Endothelial cell of umbilical vein (primary cell): ENCODE results near the gene MEN1. TPM values are rescaled to one million over a fixed set of nuclear protein-coding genes. Genes with fewer than 3 reads are reported as not detected.

Experiments
- BruUV-seq: library from RNA; stranded (reverse); fragments of 400-500 nt; replicated peaks from 2 replicates; lab custom pipeline; 2021; lab: Mats Ljungman, UMichigan
- CTCF ChIA-PET: fragments of 300-600, 350-600 bp; sonication (Branson Sonifier 250); formaldehyde crosslinking; loops from one replicate; lab custom pipeline; 2021; ENCODE audit warnings: antibody characterized with exemption, inconsistent platforms; lab: Charles Lee
- POLR2A ChIA-PET: fragments of 300-600, 350-600 bp; sonication (Branson Sonifier 250); formaldehyde crosslinking; loops from one replicate; lab custom pipeline; 2021; ENCODE audit warnings: antibody characterized with exemption, inconsistent platforms; lab: Charles Lee
- DNase-seq: peaks from one replicate; pipeline ENCODE4 v3.0.0-alpha.2; 2011; ENCODE audit warnings: low read depth, low spot score
- FAIRE-seq: peaks from 2 replicates; lab custom pipeline; 2011; peaks lifted over from hg19 to GRCh38; lab: Jason Lieb, UNC
- H2AFZ ChIP-seq: 2 replicates; pipeline ENCODE4 v1.6.0; 2012; ENCODE audit warnings: low read depth, low read length, control low read depth, inconsistent platforms
- H3K27ac ChIP-seq: 2 replicates; pipeline ENCODE4 v1.5.1; 2011; ENCODE audit warnings: low read depth, mild to moderate bottlenecking, control low read depth, low read length, moderate library complexity; ENCODE audit not compliant: insufficient read depth
- H3K27me3 ChIP-seq, 2 experiments: 2 replicates each; pipeline versions ENCODE4 v1.6.0 to v1.6.1; 2011; ENCODE audit warnings: low read length in 2 of 2, mixed read lengths in 1 of 2; ENCODE audit not compliant: control insufficient read depth in 2 of 2, insufficient read depth in 2 of 2
- H3K36me3 ChIP-seq, 2 experiments: 2 replicates in 1 of 2; 3 replicates in 1 of 2; pipeline ENCODE4 v1.5.1; 2011; ENCODE audit warnings: low read length in 2 of 2, mild to moderate bottlenecking in 1 of 2, moderate library complexity in 1 of 2; ENCODE audit not compliant: control insufficient read depth in 2 of 2, insufficient read depth in 2 of 2; ENCODE audit errors: extremely low read depth in 1 of 2
- H3K4me1 ChIP-seq: 3 replicates; pipeline ENCODE4 v1.5.1; 2011; ENCODE audit warnings: mild to moderate bottlenecking, low read length; ENCODE audit not compliant: control insufficient read depth, insufficient read depth; ENCODE audit errors: extremely low read depth
- H3K4me2 ChIP-seq: 2 replicates; pipeline ENCODE4 v1.6.1; 2011; ENCODE audit warnings: low read length, control low read depth, mixed read lengths; ENCODE audit not compliant: insufficient read depth
- H3K4me3 ChIP-seq, 3 experiments: fragments of 200-600 bp in 1 of 3; sonication (generic), shearing (Covaris generic) in 1 of 3; replicated peaks in 1 of 3; 2 replicates each; pipeline ENCODE4 v1.5.1; 2011 to 2016; ENCODE audit warnings: control low read depth in 3 of 3, low read length in 3 of 3, mild to moderate bottlenecking in 2 of 3, inconsistent platforms in 1 of 3, low read depth in 1 of 3, moderate library complexity in 1 of 3; ENCODE audit not compliant: insufficient read depth in 1 of 3
- H3K79me2 ChIP-seq: 2 replicates; pipeline ENCODE4 v1.6.0; 2012; ENCODE audit warnings: low read length, inconsistent platforms; ENCODE audit not compliant: control insufficient read depth, insufficient read depth
- H3K9ac ChIP-seq: replicated peaks from 2 replicates; pipeline ENCODE3; 2011; ENCODE audit warnings: low read length, control low read depth; ENCODE audit not compliant: insufficient read depth; ENCODE audit errors: extremely low read depth
- H3K9me1 ChIP-seq: replicated peaks from 3 replicates; pipeline ENCODE4 v1.6.0; 2011; ENCODE audit warnings: mild to moderate bottlenecking, low read length; ENCODE audit not compliant: control insufficient read depth, insufficient read depth; ENCODE audit errors: extremely low read depth
- H3K9me3 ChIP-seq: replicated peaks from 2 replicates; pipeline ENCODE4 v1.5.1; 2012; ENCODE audit warnings: low read length, inconsistent platforms; ENCODE audit not compliant: control insufficient read depth, insufficient read depth
- H4K20me1 ChIP-seq: replicated peaks from 2 replicates; pipeline ENCODE3; 2011; ENCODE audit warnings: mild to moderate bottlenecking, low read length; ENCODE audit not compliant: control insufficient read depth, insufficient read depth; ENCODE audit errors: extremely low read depth
- EZH2 ChIP-seq: IDR thresholded peaks from 2 replicates; pipeline ENCODE4 v1.6.1; 2012; ENCODE audit warnings: borderline replicate concordance, low read depth, mild to moderate bottlenecking, moderate library complexity, low read length, inconsistent platforms; ENCODE audit not compliant: severe bottlenecking
- FOS ChIP-seq: IDR thresholded peaks from 2 replicates; pipeline ENCODE4 v1.6.1; 2011; ENCODE audit warnings: mild to moderate bottlenecking, low read length, moderate library complexity, borderline replicate concordance; ENCODE audit not compliant: insufficient read depth
- GATA2 ChIP-seq: IDR thresholded peaks from 2 replicates; pipeline ENCODE4 v1.7.0; 2011; ENCODE audit warnings: low read depth, mild to moderate bottlenecking, moderate library complexity, mixed read lengths, low read length; ENCODE audit not compliant: insufficient read length, insufficient read depth
- JUN ChIP-seq: IDR thresholded peaks from 2 replicates; pipeline ENCODE4 v1.6.1; 2011; ENCODE audit warnings: borderline replicate concordance, low read depth; ENCODE audit not compliant: insufficient read length, insufficient read depth
- MYC ChIP-seq: IDR thresholded peaks from one replicate; pipeline ENCODE4 v1.6.1; 2011; ENCODE audit warnings: mild to moderate bottlenecking, low read depth, low read length
- POLR2A ChIP-seq: IDR thresholded peaks from 2 replicates; pipeline ENCODE4 v1.6.1; 2012; ENCODE audit warnings: low read depth, mild to moderate bottlenecking, control low read depth, low read length
- POLR2AphosphoS5 ChIP-seq: IDR thresholded peaks from 2 replicates; pipeline ENCODE4 v1.6.1; 2012; ENCODE audit warnings: low read depth, mild to moderate bottlenecking, control low read depth, low read length, moderate library complexity; ENCODE audit not compliant: insufficient read depth
- dilution Hi-C: fragments of 300-500 bp; cut with MboI; formaldehyde crosslinking; loops from one replicate; pipeline ENCODE4 v1.15.0; 2019; ENCODE audit warnings: low sequenced_read_pairs; ENCODE audit not compliant: extremely low pct_ligation_motif_present
- intact Hi-C: fragments of 100-400 bp; cut with micrococcal nuclease; formaldehyde crosslinking; loops from one replicate; pipeline ENCODE4 v1.10.0; 2022
- polyA plus RNA-seq, 4 experiments: library from polyadenylated mRNA; depleted of rRNA in 3 of 4; stranded (reverse) in 3 of 4; unstranded in 1 of 4; fragments of >200 nt; gene quantifications; 2 replicates each; pipeline versions ENCODE4 v1.2.1 to v1.2.3, GENCODE V29; 2011 to 2012; ENCODE audit warnings: missing spikeins in 1 of 4
- total RNA-seq: library from RNA; stranded (reverse); gene quantifications from 2 replicates; pipeline ENCODE4 v1.2.3, GENCODE V29; 2021
- TF ChIP-seq, protein P1 (sequence below): IDR thresholded peaks from 2 replicates; pipeline ENCODE4 v1.6.1; 2011; ENCODE audit not compliant: insufficient read depth, insufficient read length
- TF ChIP-seq, protein P2 (sequence below), 2 donors: IDR thresholded peaks; 1 replicate in 1 of 2; 2 replicates in 1 of 2; pipeline ENCODE4 v1.5.1; 2011; ENCODE audit warnings: low read length in 2 of 2, mild to moderate bottlenecking in 2 of 2, moderate library complexity in 2 of 2, control low read depth in 1 of 2, inconsistent platforms in 1 of 2, low read depth in 1 of 2; ENCODE audit not compliant: insufficient read depth in 1 of 2; ENCODE audit errors: extremely low read depth in 1 of 2

MEN1 gene
- total and polyA plus RNA-seq, 2 donors (not counting 3 experiments of a cell fraction or from before 2014, with no cell fraction given) = 41.1 to 43.1 TPM

DNA sequence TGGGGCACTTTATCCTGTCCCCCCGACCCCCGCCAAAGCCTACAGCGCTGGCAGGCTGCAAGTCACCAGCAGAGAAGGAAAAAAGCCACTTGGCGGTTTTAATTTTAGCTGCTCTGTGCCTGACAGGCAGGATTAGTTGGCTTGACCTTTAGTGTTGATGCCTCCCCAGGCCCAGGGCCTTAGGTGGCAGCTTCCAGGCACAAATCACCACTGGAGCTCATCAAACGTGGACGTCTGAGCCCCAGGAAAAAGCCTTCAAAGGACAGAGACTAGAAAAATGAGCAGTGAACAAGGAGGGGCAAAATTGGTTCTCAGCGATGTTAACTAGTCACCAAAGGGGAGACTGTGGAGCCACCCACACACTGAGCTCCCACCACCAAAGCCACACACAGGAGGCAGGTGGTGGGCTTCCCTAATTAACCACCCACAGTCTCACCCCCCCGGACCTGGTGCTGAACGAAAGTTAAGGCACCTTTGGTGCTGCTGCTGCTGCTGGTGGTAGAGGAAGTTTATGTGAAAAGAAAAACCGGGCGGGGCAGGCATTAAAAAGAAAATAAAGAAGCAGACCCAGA lies 46.2 kb downstream of the MEN1 start:
- intact Hi-C loops (no loop called here), dilution Hi-C loops (no loop called here)
- peaks cover 20% of the 10 kb centered on the region for H3K4me1 ChIP-seq
- H3K9me3 ChIP-seq = no peaks in the 10 kb centered on the region
- BruUV-seq = no TSS peak
- H4K20me1 ChIP-seq = peaks cover 3% of the 10 kb centered on the region
- H3K4me2 ChIP-seq = no peak overlapping the region
- POLR2A ChIA-PET = interaction anchor here (1.1 kb wide), 1 partner anchor 8 kb away, joined by 8 read pairs; no protein-coding TSS in a partner anchor
- no peaks in the 10 kb centered on the region for H3K27me3 ChIP-seq
- FAIRE-seq (no peak), DNase-seq (no peak)
- H3K36me3 ChIP-seq = peaks cover 43 to 54% of the 10 kb centered on the region in 2 experiments
- no peak overlapping the region for H3K4me3 ChIP-seq
- CTCF ChIA-PET = interaction anchor here (1.2 to 2.6 kb wide), 4 partner anchors 8 to 75 kb away, joined by 5 to 12 read pairs (median 6); partner anchors contain the start of gene SF1
- H2AFZ ChIP-seq = no peak overlapping the region
- H3K27ac ChIP-seq = no peak overlapping the region
- TF ChIP-seq FOS = no peak
- TF ChIP-seq MYC = no peak
- TF ChIP-seq GATA2 = no peak
- TF ChIP-seq JUN = no peak
- TF ChIP-seq, protein P1, sequence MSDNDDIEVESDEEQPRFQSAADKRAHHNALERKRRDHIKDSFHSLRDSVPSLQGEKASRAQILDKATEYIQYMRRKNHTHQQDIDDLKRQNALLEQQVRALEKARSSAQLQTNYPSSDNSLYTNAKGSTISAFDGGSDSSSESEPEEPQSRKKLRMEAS = no peak
- no peaks in the 10 kb centered on the region for H3K9me1 ChIP-seq
- H3K9ac ChIP-seq = no peak overlapping the region
- peaks cover 26% of the 10 kb centered on the region for H3K79me2 ChIP-seq

DNA sequence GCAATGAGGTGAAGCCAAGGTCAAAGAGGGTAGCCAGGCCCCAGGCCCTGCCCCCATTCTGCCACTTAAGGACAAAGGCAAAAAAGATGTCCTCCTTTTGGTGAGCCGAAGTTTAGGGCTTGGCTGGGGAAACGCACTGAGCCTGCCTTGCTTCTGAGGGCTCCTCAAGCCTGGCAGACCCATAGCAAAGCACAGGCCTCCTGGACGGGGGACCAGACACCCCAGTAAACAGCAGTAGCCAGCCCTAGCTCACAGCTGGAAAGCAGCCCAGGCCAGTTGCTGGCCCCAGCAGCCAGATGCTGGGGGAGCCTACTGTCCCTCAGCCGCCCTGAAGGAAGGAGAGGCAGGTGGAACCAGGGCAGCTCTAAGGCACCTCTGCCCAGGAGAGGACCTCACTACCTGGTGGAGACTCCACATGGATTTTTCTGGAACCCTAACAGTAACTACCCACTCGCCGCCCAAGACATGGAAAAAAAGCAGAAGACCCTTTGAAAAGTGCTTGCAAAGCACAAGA lies 46.8 kb downstream of the MEN1 start:
- Histone ChIP-seq H2AFZ (no peak overlapping the region), H3K9ac (no peak overlapping the region), H3K79me2 (peaks cover 23% of the 10 kb centered on the region), H3K27ac (peak overlapping the region; percentile 1), H3K9me3 (no peaks in the 10 kb centered on the region), H3K4me3 (no peak overlapping the region), H3K36me3 (peaks cover 38 to 49% of the 10 kb centered on the region in 2 experiments), H4K20me1 (peaks cover 3% of the 10 kb centered on the region), H3K4me1 (peaks cover 20% of the 10 kb centered on the region), H3K4me2 (no peak overlapping the region), H3K9me1 (no peaks in the 10 kb centered on the region), H3K27me3 (no peaks in the 10 kb centered on the region)
- dilution Hi-C loops = no loop called here
- DNase-seq = no peak
- intact Hi-C loops = no loop called here
- FAIRE-seq = no peak
- BruUV-seq = no TSS peak
- no peak for TF ChIP-seq POLR2A
- TF ChIP-seq POLR2AphosphoS5 = peak; percentile 9
- no peak for TF ChIP-seq GATA2
- no peak for TF ChIP-seq EZH2
- no peak for TF ChIP-seq JUN
- TF ChIP-seq, protein P2, sequence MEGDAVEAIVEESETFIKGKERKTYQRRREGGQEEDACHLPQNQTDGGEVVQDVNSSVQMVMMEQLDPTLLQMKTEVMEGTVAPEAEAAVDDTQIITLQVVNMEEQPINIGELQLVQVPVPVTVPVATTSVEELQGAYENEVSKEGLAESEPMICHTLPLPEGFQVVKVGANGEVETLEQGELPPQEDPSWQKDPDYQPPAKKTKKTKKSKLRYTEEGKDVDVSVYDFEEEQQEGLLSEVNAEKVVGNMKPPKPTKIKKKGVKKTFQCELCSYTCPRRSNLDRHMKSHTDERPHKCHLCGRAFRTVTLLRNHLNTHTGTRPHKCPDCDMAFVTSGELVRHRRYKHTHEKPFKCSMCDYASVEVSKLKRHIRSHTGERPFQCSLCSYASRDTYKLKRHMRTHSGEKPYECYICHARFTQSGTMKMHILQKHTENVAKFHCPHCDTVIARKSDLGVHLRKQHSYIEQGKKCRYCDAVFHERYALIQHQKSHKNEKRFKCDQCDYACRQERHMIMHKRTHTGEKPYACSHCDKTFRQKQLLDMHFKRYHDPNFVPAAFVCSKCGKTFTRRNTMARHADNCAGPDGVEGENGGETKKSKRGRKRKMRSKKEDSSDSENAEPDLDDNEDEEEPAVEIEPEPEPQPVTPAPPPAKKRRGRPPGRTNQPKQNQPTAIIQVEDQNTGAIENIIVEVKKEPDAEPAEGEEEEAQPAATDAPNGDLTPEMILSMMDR (IDR thresholded peaks at IDR 0.05; ENCODE audit: extremely low read depth in 1 of 2, insufficient read depth in 1 of 2, low read depth in 1 of 2, low read length in 2 of 2) = no peak
- POLR2A ChIA-PET = interaction anchor here (0.6 to 1.1 kb wide), 2 partner anchors 9 to 15 kb away, joined by 4 to 8 read pairs; partner anchors contain the start of gene SF1
- CTCF ChIA-PET = interaction anchor here (1.0 to 2.6 kb wide), 5 partner anchors 9 to 75 kb away, joined by 3 to 12 read pairs (median 6); partner anchors contain the start of gene SF1
